8988T (cell line): ENCODE results near the gene ARID4A.
"Not testable (repeated sequence)": the region's sequence is repeated elsewhere in the genome, so short reads cannot be mapped to it uniquely, and the experiment has no call there.

Experiments used
- DNase-seq: peaks from one replicate; pipeline ENCODE4 v3.0.0; 2011

ARID4A gene

GRCh38 chr14:58292187-58292586 lies 6.2 kb upstream of the ARID4A start:
- DNase-seq: no peak

DNA sequence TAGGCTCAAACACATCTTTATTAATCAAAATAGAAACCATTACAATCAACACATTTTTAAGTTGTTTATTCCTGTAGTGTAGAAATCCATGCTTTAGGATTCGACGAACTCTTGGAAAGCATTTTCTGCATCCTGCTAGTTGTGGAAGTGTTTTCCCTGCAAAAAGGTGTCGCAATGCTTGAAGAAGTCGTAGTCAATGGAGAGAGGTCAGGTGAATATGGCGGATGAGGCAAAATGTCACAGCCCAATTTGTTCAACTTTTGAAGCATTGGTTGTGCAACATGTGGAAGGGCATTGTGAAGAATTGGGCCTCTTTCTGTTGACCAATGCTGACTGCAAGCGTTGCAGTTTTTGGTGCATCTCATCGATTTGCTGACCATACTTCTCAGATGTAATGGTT lies 4.2 kb upstream of the ARID4A start:
- DNase-seq: no peak

GRCh38 chr14:58296726-58297125 lies 1.6 kb upstream of the ARID4A start:
- no peak for DNase-seq

DNA sequence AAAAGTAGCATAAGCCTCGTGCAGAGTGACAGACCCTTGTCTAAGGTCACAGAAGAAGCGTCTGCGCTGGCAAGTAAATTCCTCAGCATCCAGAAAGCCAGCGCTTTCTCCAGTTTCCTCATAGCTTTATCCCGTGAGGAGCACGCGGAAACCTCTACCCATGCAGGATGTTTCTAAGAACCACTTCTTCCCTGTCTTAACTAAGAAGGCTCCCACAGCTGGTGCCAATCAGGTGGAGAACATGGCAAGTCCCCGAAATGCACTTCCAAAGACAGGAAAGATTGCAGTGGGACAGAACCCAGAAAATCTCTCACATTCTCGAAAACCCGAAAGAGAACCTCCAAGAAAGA lies 968 bp upstream of the ARID4A start:
- DNase-seq: no peak

GRCh38 chr14:58297762-58298476 lies 436 bp upstream of the ARID4A start:
- DNase-seq: peak; percentile 79

DNA sequence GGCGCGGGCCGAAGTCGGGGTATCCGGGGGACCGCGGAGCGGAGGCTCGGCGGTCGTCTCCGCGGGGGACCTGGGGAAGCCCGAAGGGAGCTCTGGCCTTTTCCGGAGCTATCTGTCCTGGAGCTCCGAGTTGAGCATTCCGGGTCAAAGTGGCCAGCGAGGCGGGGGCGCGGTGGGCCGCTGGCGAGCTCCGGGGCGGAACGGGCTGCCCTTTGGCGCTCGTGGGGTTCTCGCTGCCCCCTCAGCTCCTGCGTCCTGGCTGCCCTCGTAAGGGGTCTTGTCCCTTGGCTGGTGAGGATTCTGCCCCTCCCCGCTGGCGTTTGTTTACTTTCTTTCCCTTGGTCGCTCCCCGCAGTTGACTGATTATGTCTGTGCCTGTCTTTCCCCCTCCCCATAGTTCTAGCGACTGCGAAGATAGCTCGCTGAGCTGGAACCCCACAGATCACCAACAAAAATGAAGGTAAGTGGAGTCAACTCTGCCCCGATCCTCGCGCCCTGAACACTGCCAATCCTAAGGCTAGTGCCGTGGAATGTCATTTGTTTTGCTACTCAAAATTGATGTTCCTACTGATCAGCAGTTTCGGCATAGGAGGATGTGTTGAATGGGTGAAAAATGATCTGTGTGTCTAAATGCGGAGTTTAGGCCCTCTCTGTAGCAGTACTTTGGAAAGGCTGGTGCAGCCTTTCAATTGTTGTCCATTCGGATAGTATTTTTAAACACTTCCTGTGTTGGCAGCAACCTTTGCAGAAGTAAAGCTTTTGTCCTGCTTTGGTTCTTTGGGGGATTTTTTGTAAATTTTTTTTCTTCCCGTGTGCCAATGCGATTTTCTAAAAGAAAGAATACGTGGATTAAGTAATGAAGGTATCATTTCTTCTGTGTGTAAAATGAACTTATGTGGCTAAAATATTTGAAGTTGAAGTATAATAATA lies 1.3 kb downstream of the ARID4A start:
- DNase-seq: no peak

- no peak for DNase-seq
These were observed 3.1 kb downstream of the ARID4A start for GRCh38 chr14:58301416-58301815.

GRCh38 chr14:58305730-58306129 lies 7.4 kb downstream of the ARID4A start:
- no peak for DNase-seq

DNA sequence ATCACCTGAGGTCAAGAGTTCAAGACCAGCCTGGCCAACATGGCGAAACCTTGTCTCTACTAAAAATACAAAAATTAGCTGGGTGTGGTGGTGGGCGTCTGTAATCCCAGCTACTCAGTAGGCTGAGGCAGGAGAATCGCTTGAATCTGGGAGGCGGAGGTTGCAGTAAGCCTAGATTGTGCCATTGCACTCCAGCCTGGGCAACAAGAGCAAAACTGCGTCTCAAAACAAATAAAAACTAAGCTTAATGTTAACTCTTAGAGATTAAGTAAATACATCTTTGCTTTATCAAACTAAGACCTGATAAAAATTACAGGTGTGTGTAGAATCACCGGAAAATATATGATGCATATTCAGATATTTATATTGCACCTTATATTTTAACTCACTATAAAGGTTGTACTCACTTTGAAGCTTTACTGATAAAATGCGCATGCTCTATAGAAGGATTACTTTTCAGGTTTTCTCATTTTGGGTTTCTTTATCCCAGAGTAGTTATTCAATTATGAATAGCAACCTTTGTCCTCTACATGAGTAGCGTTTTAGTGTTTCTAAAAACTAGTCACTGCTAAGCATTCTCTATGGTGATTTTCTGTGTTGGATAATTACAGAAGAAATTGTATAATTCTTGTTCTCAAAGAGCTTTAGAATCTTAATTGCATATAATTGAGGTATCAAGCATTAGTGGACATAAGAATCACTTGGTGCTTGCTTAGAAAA lies 9.4 kb downstream of the ARID4A start:
- DNase-seq: no peak

DNA sequence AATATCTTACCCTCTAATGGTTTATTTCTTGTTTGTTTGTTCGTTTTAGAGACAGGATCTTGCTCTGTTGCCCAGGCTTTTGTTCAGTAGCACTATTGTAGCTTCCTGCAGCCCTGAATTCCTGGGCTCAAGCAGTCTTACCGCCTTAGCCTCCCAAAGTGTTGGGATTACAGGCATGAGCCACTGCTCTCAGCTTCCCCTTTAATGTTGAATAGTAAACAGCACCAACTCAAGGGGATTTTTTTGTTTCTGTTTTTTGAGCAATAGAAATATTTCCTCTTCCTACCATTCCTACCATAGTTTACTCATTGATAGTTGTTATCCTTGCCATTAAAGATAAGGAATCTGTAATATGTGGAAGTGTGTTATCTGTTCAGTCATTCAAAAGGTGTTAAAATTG lies 10.7 kb downstream of the ARID4A start:
- no peak for DNase-seq

GRCh38 chr14:58313699-58314098 lies 15.3 kb downstream of the ARID4A start:
- no peak for DNase-seq

DNA sequence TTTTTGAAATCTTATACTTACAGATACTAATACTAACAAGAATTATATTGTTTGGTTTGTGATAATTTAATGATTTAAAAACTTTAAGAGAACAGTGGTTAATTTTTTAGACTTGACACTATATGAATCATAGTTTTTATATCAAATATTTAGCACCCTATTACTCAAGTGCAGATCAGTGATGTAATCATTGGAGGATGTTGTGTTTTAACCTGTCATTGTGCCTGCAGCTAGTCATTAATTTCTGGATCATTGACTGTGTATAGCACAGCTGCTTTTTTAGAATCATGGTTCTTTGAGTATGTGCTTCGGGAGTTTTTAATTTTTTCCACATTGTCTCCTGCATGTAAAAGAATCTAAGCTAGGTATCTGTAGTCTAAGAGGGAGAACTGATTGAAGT lies 17.3 kb downstream of the ARID4A start:
- DNase-seq: no peak

GRCh38 chr14:58327019-58327418 lies 28.7 kb downstream of the ARID4A start:
- DNase-seq: no peak

- DNase-seq: no peak
These were observed 32.8 kb downstream of the ARID4A start for GRCh38 chr14:58331111-58331510.

DNA sequence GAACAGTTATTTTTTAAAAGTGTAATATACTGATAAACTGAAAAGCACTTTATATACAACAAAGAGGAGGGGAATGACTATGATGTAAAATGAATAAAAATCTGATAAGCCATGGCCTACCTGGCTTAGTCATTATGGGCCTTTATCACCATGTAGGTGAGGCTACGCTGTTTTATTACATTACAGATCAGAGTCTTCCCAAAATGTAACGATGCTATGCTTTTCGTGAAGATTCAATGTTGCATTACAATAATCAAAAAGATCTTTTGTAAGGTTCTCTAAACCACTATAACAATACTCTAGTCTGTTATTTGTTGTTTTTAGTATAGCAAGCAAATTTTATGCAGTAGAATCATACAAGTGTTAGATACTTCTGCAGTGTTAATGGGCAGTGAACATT lies 34.2 kb downstream of the ARID4A start:
- no peak for DNase-seq

GRCh38 chr14:58339666-58340065 lies 41.3 kb downstream of the ARID4A start:
- not testable (repeated sequence) for DNase-seq

- DNase-seq: no peak
These were observed 42.9 kb downstream of the ARID4A start for GRCh38 chr14:58341152-58341748.

GRCh38 chr14:58343535-58343934 lies 45.2 kb downstream of the ARID4A start:
- DNase-seq: not testable (repeated sequence)

DNA sequence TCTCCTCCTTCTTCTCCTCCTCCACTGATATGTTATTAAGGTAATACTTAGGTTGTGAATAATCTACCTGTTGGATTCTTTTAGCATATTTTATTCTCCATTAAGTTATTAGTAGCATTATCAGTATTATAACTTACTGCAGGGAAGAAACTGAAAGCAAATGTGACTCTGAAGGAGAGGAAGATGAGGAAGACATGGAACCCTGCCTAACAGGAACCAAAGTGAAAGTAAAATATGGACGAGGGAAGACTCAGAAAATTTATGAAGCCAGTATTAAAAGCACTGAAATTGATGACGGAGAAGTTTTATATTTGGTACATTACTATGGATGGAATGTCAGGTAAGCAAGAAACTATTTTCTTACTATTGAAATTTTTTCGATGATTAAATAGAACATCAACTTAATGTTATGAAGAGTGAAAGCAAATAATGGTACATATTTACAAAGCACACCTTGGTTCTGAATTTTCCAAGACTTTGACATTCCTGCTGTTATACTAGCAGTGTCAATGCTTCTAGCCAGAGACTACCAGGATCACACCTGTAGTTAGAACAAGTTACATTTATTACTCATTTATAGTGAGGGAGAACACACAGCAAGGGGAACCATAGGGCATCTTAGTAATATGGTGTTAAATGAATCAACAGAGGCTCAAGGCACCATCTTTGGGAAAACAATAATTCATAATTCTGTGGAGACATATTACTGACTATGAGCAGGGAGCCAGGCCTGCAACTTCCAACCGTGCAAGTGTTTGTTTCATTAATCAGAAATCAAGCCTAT lies 55.4 kb downstream of the ARID4A start:
- no peak for DNase-seq

- no peak for DNase-seq
These were observed 56.5 kb downstream of the ARID4A start for GRCh38 chr14:58354808-58355207.

DNA sequence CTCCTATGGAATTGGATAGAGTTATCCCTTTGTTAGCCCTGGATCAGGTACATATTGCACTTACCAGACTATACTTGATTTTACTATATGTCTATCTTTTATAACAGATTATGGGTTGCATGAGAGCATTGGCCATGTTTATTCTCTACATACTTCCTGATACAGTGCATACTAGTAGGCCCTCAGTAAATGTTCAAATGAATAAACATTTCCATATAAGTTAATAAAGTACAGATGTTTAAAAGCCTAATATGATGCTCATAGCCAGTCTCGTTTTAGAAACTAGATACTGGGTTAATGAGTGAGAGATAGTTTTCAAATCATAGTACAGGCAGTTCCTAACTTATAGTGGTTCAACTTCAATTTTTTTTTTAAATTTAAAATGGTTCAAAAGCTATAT lies 57.9 kb downstream of the ARID4A start:
- no peak for DNase-seq

DNA sequence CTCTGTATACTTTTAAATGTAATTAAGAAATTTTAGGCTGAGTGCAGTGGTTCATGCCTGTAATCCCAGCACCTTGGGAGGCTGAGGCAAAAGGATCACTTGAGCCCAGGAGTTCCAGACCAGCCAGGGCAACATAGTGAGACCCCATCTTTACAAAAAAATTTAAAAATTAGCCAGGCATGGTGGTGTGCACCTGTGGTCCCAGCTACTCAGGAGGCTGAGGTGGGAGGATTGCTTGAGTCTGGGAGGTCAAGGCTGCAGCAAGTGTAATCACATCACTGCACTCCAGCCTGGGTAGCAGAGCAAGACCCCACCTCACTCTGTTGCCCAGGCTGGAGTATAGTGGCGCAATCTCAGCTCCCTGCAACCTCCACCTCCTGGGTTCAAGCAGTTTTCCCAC lies 63.9 kb downstream of the ARID4A start:
- DNase-seq: not testable (repeated sequence)
